T-helper 1 cell treated with Interleukin-12 subunit alpha and Interleukin-12 subunit beta and Interleukin-4 antibody, amounts not matched to agents 30 μg/mL and 1 μg/mL, for 36 hours (primary cell): ENCODE measurements around the gene AAMP.

ENCODE experiments used
- H3K27ac Mint-ChIP-seq: one replicate; pipeline ENCODE4 v1.8.0; 2021; ENCODE audit warnings: mild to moderate bottlenecking, mixed read lengths
- H3K27me3 Mint-ChIP-seq: one replicate; pipeline ENCODE4 v1.8.0; 2021; ENCODE audit warnings: low read depth, mixed read lengths
- H3K36me3 Mint-ChIP-seq: one replicate; pipeline ENCODE4 v1.8.0; 2021; ENCODE audit warnings: low read depth, mixed read lengths
- H3K4me1 Mint-ChIP-seq: one replicate; pipeline ENCODE4 v1.8.0; 2021; ENCODE audit warnings: low read depth, mixed read lengths
- H3K4me3 Mint-ChIP-seq: one replicate; pipeline ENCODE4 v1.8.0; 2021; ENCODE audit warnings: mild to moderate bottlenecking, moderate library complexity, mixed read lengths
- H3K9me3 Mint-ChIP-seq: one replicate; pipeline ENCODE4 v1.8.0; 2021; ENCODE audit warnings: mixed read lengths

AAMP gene

GRCh38 chr2:218238887-218239286, 31.1 kb downstream of the AAMP start:
- no peaks in the 10 kb centered on the region for H3K9me3 Mint-ChIP-seq
- no peak overlapping the region for H3K4me3 Mint-ChIP-seq
- H3K27me3 Mint-ChIP-seq = no peaks in the 10 kb centered on the region
- peaks cover 50% of the 10 kb centered on the region for H3K36me3 Mint-ChIP-seq
- H3K27ac Mint-ChIP-seq = no peak overlapping the region
- H3K4me1 Mint-ChIP-seq = peaks cover 8% of the 10 kb centered on the region

- peaks cover 53% of the 10 kb centered on the region for H3K36me3 Mint-ChIP-seq
- H3K4me3 Mint-ChIP-seq = no peak overlapping the region
- no peaks in the 10 kb centered on the region for H3K27me3 Mint-ChIP-seq
- no peak overlapping the region for H3K27ac Mint-ChIP-seq
- H3K9me3 Mint-ChIP-seq = no peaks in the 10 kb centered on the region
- peaks cover 12% of the 10 kb centered on the region for H3K4me1 Mint-ChIP-seq
Observed at GRCh38 chr2:218236829-218237228, 33.1 kb downstream of the AAMP start.

GRCh38 chr2:218235017-218235416, 34.9 kb downstream of the AAMP start:
- Mint-ChIP-seq H3K27me3 (no peaks in the 10 kb centered on the region), H3K9me3 (no peaks in the 10 kb centered on the region), H3K27ac (no peak overlapping the region), H3K36me3 (peaks cover 59% of the 10 kb centered on the region), H3K4me1 (peaks cover 24% of the 10 kb centered on the region), H3K4me3 (no peak overlapping the region)

GRCh38 chr2:218234521-218234920, 35.4 kb downstream of the AAMP start:
- H3K36me3 Mint-ChIP-seq = peaks cover 59% of the 10 kb centered on the region
- H3K9me3 Mint-ChIP-seq = no peaks in the 10 kb centered on the region

GRCh38 chr2:218233543-218233942, 36.4 kb downstream of the AAMP start:
- H3K9me3 Mint-ChIP-seq = no peaks in the 10 kb centered on the region
- H3K36me3 Mint-ChIP-seq = peaks cover 58% of the 10 kb centered on the region
- no peaks in the 10 kb centered on the region for H3K27me3 Mint-ChIP-seq
- no peak overlapping the region for H3K27ac Mint-ChIP-seq
- peaks cover 32% of the 10 kb centered on the region for H3K4me1 Mint-ChIP-seq
- H3K4me3 Mint-ChIP-seq = no peak overlapping the region

More at GRCh38 chr2:218234521-218234920, 35.4 kb downstream of the AAMP start:
- Mint-ChIP-seq H3K27ac (no peak overlapping the region), H3K27me3 (no peaks in the 10 kb centered on the region), H3K4me3 (no peak overlapping the region), H3K4me1 (peaks cover 24% of the 10 kb centered on the region)

- H3K27ac Mint-ChIP-seq = peak overlapping the region; percentile 83
- peaks cover 66% of the 10 kb centered on the region for H3K36me3 Mint-ChIP-seq
- peaks cover 47% of the 10 kb centered on the region for H3K4me1 Mint-ChIP-seq
- H3K4me3 Mint-ChIP-seq = peak overlapping the region; percentile 25
- H3K9me3 Mint-ChIP-seq = no peaks in the 10 kb centered on the region
- no peaks in the 10 kb centered on the region for H3K27me3 Mint-ChIP-seq
Observed at GRCh38 chr2:218230882-218231281, 39.1 kb downstream of the AAMP start.

GRCh38 chr2:218229851-218230250, 40.1 kb downstream of the AAMP start:
- Mint-ChIP-seq H3K27ac (peak overlapping the region; percentile 83), H3K4me3 (peak overlapping the region; percentile 25), H3K27me3 (no peaks in the 10 kb centered on the region), H3K36me3 (peaks cover 71% of the 10 kb centered on the region), H3K9me3 (no peaks in the 10 kb centered on the region), H3K4me1 (peaks cover 58% of the 10 kb centered on the region)

GRCh38 chr2:218229239-218229638, 40.7 kb downstream of the AAMP start:
- no peaks in the 10 kb centered on the region for H3K9me3 Mint-ChIP-seq
- H3K27ac Mint-ChIP-seq = peak overlapping the region; percentile 90
- H3K27me3 Mint-ChIP-seq = no peaks in the 10 kb centered on the region
- H3K36me3 Mint-ChIP-seq = peaks cover 72% of the 10 kb centered on the region
- H3K4me3 Mint-ChIP-seq = peak overlapping the region; percentile 71
- peaks cover 62% of the 10 kb centered on the region for H3K4me1 Mint-ChIP-seq

- Mint-ChIP-seq H3K27me3 (no peaks in the 10 kb centered on the region), H3K27ac (peak overlapping the region; percentile 90), H3K4me3 (peak overlapping the region; percentile 71), H3K4me1 (peaks cover 67% of the 10 kb centered on the region), H3K9me3 (no peaks in the 10 kb centered on the region), H3K36me3 (peaks cover 70% of the 10 kb centered on the region)
Observed at GRCh38 chr2:218228366-218229090, 41.4 kb downstream of the AAMP start.

- peak overlapping the region; percentile 83 for H3K27ac Mint-ChIP-seq
- H3K4me3 Mint-ChIP-seq = peak overlapping the region; percentile 50
- peaks cover 72% of the 10 kb centered on the region for H3K4me1 Mint-ChIP-seq
- H3K27me3 Mint-ChIP-seq = no peaks in the 10 kb centered on the region
- peaks cover 68% of the 10 kb centered on the region for H3K36me3 Mint-ChIP-seq
- no peaks in the 10 kb centered on the region for H3K9me3 Mint-ChIP-seq
Observed at GRCh38 chr2:218226903-218227302, 43.0 kb downstream of the AAMP start.

- H3K27me3 Mint-ChIP-seq = no peaks in the 10 kb centered on the region
- H3K36me3 Mint-ChIP-seq = peaks cover 77% of the 10 kb centered on the region
- H3K9me3 Mint-ChIP-seq = no peaks in the 10 kb centered on the region
- H3K4me1 Mint-ChIP-seq = peaks cover 77% of the 10 kb centered on the region
- peak overlapping the region; percentile 46 for H3K4me3 Mint-ChIP-seq
- H3K27ac Mint-ChIP-seq = peak overlapping the region; percentile 68
Observed at GRCh38 chr2:218224186-218224585, 45.8 kb downstream of the AAMP start.

- peaks cover 78% of the 10 kb centered on the region for H3K36me3 Mint-ChIP-seq
- H3K9me3 Mint-ChIP-seq = no peaks in the 10 kb centered on the region
- H3K4me1 Mint-ChIP-seq = peaks cover 73% of the 10 kb centered on the region
- peak overlapping the region; percentile 47 for H3K4me3 Mint-ChIP-seq
- H3K27me3 Mint-ChIP-seq = no peaks in the 10 kb centered on the region
- H3K27ac Mint-ChIP-seq = peak overlapping the region; percentile 23
Observed at GRCh38 chr2:218223046-218223445, 46.9 kb downstream of the AAMP start.

GRCh38 chr2:218221000-218221399, 48.9 kb downstream of the AAMP start:
- H3K27ac Mint-ChIP-seq = peak overlapping the region; percentile 70
- no peaks in the 10 kb centered on the region for H3K9me3 Mint-ChIP-seq
- peaks cover 73% of the 10 kb centered on the region for H3K36me3 Mint-ChIP-seq
- peak overlapping the region; percentile 91 for H3K4me3 Mint-ChIP-seq
- H3K27me3 Mint-ChIP-seq = no peaks in the 10 kb centered on the region
- H3K4me1 Mint-ChIP-seq = peaks cover 71% of the 10 kb centered on the region

GRCh38 chr2:218219934-218220333, 50.0 kb downstream of the AAMP start:
- H3K9me3 Mint-ChIP-seq = no peaks in the 10 kb centered on the region
- peaks cover 63% of the 10 kb centered on the region for H3K36me3 Mint-ChIP-seq
- peak overlapping the region; percentile 91 for H3K4me3 Mint-ChIP-seq
- peak overlapping the region; percentile 60 for H3K27ac Mint-ChIP-seq
- no peaks in the 10 kb centered on the region for H3K27me3 Mint-ChIP-seq
- peaks cover 61% of the 10 kb centered on the region for H3K4me1 Mint-ChIP-seq

- Mint-ChIP-seq H3K27ac (peak overlapping the region; percentile 88), H3K27me3 (no peaks in the 10 kb centered on the region), H3K36me3 (peaks cover 50% of the 10 kb centered on the region), H3K4me1 (peaks cover 48% of the 10 kb centered on the region), H3K9me3 (no peaks in the 10 kb centered on the region), H3K4me3 (peak overlapping the region; percentile 91)
Observed at GRCh38 chr2:218218268-218219185, 51.4 kb downstream of the AAMP start.
